ENCODE results near the gene SLC28A1.
"Not testable (repeated sequence)": the region's sequence is repeated elsewhere in the genome, so short reads cannot be mapped to it uniquely, and the experiment has no call there.

The SLC28A1 gene

DNA sequence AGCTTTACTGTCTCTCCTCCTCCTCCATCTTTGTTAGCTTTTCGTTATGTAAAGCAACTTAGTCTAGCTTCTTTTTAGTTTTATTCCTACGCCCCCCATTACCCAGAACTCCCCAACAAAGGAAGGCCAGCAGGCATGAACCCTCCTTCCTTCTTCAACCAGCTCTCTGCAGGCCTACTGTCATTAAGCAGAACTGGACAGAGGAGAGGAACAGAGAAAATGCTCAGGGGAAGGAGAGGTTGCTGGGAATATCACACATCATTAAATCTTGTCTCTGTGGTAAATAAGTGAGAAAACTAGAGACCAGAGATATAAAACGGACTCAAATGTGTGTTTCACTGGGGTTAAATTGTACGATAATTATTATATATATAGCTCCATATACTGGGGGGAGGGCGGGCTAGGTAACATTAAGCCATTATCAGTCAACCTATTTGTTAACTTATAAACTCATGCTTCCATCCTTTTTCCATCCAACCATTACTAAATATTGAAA is 19.3 kb upstream of the SLC28A1 start:
- no peak overlapping the region for H3K4me3 ChIP-seq (ENCODE audit: low read length)
- H3K27me3 ChIP-seq (ENCODE audit: insufficient read depth, low read length), result no peaks in the 10 kb centered on the region
- no peak overlapping the region for H2AFZ ChIP-seq (ENCODE audit: low read depth, low read length)
- no peaks in the 10 kb centered on the region for H3K9me3 ChIP-seq (ENCODE audit: low read length)
- no peaks in the 10 kb centered on the region for H3K36me3 ChIP-seq (ENCODE audit: insufficient read depth, low read length)
- no peaks in the 10 kb centered on the region for H3K4me1 ChIP-seq (ENCODE audit: insufficient read depth, low read length)

DNA sequence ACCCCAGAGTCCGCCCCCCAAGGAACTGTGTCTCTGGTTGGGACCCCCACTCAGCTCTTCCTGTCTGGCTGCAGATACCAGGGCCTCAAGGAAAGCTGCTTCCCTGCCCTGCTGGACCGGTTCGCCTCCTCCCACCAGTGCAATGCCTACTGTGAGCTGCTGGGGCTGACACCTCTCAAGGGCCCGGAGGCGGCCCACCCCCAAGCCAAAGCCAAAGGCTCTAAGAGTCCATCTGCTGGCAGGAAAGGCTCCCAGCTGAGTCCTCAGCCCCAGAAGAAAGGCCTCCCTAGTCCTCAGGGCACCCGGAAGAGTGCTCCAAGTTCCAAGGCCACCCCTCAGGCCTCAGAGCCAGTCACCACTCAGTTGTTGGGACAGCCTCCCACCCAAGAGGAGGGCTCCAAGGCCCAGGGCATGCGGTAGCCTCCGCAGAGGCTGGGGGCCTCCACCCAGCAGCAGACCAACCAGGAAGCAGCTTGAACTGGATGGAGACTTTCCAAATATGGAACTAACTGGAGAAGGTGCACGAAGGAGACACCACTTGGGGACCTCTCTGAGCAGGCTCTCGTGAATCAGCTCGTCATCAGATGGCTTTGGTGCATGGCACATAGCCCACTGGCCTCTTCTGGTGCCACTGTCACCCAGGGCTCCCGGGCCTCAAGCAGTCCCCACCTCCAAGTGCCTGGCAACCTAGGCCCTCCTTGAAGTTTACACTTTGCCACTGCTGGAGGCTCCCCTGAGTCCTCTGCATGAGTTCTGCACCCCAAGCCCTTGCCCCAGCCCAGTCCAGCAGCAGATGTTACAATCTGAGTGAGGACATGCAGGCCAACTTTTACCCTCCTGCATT is 16.2 kb upstream of the SLC28A1 start:
- Histone ChIP-seq H3K36me3 (ENCODE audit: insufficient read depth, low read length) (no peaks in the 10 kb centered on the region), H3K27me3 (ENCODE audit: insufficient read depth, low read length) (no peaks in the 10 kb centered on the region), H3K9me3 (ENCODE audit: low read length) (no peaks in the 10 kb centered on the region), H2AFZ (ENCODE audit: low read depth, low read length) (no peak overlapping the region), H3K4me3 (ENCODE audit: low read length) (no peak overlapping the region), H3K4me1 (ENCODE audit: insufficient read depth, low read length) (no peaks in the 10 kb centered on the region)

DNA sequence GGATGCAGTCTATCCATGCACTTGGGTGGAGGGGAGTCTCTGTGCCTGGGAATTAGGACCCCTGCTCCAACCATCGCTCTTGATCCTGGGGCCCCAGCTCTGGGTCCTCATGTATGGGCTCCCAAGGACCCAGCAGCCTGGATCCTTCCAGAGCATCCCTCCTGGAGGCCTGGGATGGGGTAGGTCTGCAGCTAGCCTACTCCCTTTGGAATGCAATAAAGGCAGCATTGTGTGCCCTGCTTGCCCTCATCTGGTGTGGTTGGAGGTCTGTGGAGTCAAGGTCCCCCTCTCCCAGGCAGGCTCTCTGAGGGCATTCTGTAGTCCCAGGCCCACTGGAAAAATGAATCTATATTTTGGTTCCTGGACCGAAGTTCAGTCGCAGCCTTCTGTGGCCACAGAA is 15.0 kb upstream of the SLC28A1 start:
- Histone ChIP-seq H3K9me3 (ENCODE audit: low read length) (no peaks in the 10 kb centered on the region), H3K4me3 (ENCODE audit: low read length) (no peak overlapping the region), H3K36me3 (ENCODE audit: insufficient read depth, low read length) (no peaks in the 10 kb centered on the region), H2AFZ (ENCODE audit: low read depth, low read length) (no peak overlapping the region), H3K4me1 (ENCODE audit: insufficient read depth, low read length) (peaks cover 4% of the 10 kb centered on the region), H3K27me3 (ENCODE audit: insufficient read depth, low read length) (no peaks in the 10 kb centered on the region)

DNA sequence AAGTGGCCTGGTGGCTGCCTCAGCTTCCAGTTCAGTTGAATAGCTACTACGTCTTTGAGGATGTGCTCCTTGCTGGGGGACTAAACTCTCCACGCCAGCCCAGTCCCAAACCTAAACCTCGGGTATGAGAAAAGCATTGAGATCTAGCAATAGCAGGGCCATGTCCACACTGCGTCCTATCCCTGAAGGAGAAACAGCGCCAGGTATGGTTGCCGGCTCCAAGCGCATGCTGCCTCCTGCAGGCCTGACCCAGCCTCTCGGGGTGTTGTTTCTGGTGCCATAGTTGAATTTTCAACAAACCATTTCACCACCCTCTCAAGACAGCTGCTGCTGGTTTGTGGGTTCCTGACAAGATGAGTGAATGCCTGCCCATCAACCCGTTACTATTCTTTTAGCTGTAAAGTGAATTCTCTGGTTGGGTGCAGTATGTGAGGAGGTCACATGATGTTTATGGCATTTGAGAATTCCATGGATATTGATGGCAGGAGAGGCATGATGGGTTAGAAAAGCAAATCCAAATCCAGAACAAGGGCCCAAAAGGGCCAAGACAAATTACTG is 13.0 kb upstream of the SLC28A1 start:
- no peaks in the 10 kb centered on the region for H3K9me3 ChIP-seq (ENCODE audit: low read length)
- peaks cover 18% of the 10 kb centered on the region for H3K4me1 ChIP-seq (ENCODE audit: insufficient read depth, low read length)
- no peaks in the 10 kb centered on the region for H3K36me3 ChIP-seq (ENCODE audit: insufficient read depth, low read length)
- no peaks in the 10 kb centered on the region for H3K27me3 ChIP-seq (ENCODE audit: insufficient read depth, low read length)
- no peak overlapping the region for H3K4me3 ChIP-seq (ENCODE audit: low read length)
- H2AFZ ChIP-seq (ENCODE audit: low read depth, low read length), result no peak overlapping the region

DNA sequence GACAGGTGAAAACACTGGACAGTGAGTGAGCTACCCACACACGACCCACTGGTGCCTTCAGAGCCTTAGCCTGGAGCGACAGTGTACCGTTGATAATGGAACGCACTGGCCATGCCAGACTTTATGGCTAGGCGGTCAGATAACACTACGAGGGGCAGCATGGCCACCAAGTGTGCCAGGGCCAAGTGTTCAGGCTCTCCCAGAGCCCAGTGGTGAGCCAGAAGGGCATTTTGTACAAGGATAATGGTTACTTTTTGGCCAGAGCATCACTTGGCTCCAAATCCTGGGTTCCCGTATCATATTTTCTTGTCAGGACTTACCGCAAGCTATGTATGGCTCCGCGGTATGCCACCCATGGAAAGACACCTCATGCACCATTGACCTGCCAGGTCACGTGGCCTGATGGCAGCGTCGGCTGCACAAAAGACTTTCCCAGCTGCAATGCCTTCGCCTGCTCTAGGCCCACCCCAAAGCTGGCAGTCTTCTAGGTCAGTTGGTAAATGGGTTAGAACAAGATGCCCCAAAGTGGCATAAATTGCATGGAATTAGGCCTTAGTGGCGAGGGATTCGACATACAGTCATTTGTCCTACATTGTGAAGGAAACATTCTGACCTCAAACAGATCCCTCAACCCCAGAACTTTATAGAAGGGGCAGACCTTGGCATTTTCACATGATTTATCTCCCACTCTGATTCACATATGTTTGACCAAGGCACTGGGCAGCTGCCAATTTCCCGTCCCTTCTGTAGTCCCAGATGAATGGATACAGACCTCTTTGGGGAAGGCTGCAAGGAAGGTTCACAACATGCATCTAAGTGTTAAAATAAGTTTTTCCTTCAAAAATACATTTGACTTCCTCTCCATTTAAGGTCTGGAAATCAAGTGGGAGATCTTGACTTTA is 12.2 kb upstream of the SLC28A1 start:
- Histone ChIP-seq H3K4me1 (ENCODE audit: insufficient read depth, low read length) (peaks cover 18% of the 10 kb centered on the region), H3K27me3 (ENCODE audit: insufficient read depth, low read length) (no peaks in the 10 kb centered on the region), H3K36me3 (ENCODE audit: insufficient read depth, low read length) (no peaks in the 10 kb centered on the region), H3K9me3 (ENCODE audit: low read length) (no peaks in the 10 kb centered on the region), H3K4me3 (ENCODE audit: low read length) (no peak overlapping the region), H2AFZ (ENCODE audit: low read depth, low read length) (no peak overlapping the region)

DNA sequence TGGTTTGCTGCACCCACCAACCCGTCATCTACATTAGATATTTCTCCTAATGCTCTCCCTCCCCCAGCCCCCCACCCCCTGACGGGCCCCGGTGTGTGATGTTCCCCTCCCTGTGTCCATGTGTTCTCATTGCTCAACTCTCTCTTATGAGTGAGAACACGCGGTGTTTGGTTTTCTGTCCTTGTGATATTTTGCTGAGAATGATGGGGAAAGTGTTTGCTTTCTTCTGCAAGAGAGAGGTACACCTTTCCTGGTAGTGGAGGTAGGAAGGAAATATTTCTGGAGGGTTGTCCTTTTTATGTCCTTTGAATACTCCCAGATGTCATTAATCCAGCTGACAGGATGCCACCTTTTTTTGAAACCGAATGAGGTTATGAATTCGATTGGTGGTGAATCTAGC is 10.5 kb upstream of the SLC28A1 start:
- no peak overlapping the region for H2AFZ ChIP-seq (ENCODE audit: low read depth, low read length)
- H3K9me3 ChIP-seq (ENCODE audit: low read length), result no peaks in the 10 kb centered on the region
- H3K36me3 ChIP-seq (ENCODE audit: insufficient read depth, low read length), result no peaks in the 10 kb centered on the region
- no peak overlapping the region for H3K4me3 ChIP-seq (ENCODE audit: low read length)
- no peaks in the 10 kb centered on the region for H3K27me3 ChIP-seq (ENCODE audit: insufficient read depth, low read length)
- H3K4me1 ChIP-seq (ENCODE audit: insufficient read depth, low read length), result peaks cover 18% of the 10 kb centered on the region

DNA sequence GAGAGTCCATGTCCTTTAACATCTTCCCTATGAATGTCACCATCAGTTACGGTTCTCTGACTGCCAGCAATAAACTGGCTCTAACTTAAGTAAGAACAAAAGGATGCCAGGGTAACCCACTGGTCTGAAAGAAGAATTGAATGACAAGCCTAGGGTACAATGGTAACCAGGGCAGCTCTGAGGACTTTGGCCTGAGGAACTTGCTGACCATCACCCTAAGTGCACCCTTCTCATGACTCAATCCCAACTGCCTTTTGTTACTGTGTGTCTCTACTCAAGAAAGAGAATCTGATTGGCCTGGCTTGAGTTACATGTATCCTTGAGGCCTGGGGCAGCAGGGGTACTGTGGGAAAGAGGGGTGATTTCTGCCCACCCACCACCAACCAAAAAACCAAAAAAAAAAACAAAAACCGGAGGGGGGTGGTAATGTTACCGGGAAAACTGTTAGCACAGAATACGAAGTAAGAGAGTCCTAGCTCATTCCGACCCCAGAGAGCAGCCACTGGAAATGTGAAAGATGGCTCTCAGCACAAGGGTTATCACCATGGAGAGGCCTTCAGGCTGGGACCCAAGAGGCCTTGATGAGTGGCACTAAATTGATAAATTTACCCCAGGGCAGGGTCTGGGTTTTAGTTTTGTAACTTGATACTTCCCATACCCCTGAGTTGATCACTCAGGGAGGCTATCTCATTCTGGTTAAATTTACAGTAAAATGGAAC is 9.3 kb upstream of the SLC28A1 start:
- no peaks in the 10 kb centered on the region for H3K27me3 ChIP-seq (ENCODE audit: insufficient read depth, low read length)
- no peaks in the 10 kb centered on the region for H3K36me3 ChIP-seq (ENCODE audit: insufficient read depth, low read length)
- no peak overlapping the region for H3K4me3 ChIP-seq (ENCODE audit: low read length)
- peaks cover 18% of the 10 kb centered on the region for H3K4me1 ChIP-seq (ENCODE audit: insufficient read depth, low read length)
- no peaks in the 10 kb centered on the region for H3K9me3 ChIP-seq (ENCODE audit: low read length)
- H2AFZ ChIP-seq (ENCODE audit: low read depth, low read length), result no peak overlapping the region

DNA sequence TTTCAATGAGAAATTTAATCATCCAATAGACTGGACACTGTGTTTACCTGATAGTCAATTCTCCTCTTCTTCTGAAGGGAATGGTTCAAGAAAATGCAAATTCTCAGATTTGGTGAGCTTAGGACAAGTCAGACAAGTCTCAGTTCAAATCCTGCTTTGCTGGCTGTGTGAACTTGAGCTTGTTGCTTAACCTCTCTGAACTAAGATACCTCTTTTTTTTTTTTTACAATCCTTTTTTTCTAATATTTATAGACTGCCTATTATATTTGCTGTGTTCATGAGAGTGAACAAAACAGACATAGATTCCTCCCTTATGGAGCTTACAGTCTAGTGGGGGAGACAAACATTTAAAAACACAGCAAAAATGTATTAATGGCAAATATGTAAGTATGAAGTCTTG is 8.2 kb upstream of the SLC28A1 start:
- no peak overlapping the region for H2AFZ ChIP-seq (ENCODE audit: low read depth, low read length)
- peaks cover 18% of the 10 kb centered on the region for H3K4me1 ChIP-seq (ENCODE audit: insufficient read depth, low read length)
- H3K9me3 ChIP-seq (ENCODE audit: low read length), result no peaks in the 10 kb centered on the region
- H3K4me3 ChIP-seq (ENCODE audit: low read length), result no peak overlapping the region
- no peaks in the 10 kb centered on the region for H3K27me3 ChIP-seq (ENCODE audit: insufficient read depth, low read length)
- H3K36me3 ChIP-seq (ENCODE audit: insufficient read depth, low read length), result no peaks in the 10 kb centered on the region

DNA sequence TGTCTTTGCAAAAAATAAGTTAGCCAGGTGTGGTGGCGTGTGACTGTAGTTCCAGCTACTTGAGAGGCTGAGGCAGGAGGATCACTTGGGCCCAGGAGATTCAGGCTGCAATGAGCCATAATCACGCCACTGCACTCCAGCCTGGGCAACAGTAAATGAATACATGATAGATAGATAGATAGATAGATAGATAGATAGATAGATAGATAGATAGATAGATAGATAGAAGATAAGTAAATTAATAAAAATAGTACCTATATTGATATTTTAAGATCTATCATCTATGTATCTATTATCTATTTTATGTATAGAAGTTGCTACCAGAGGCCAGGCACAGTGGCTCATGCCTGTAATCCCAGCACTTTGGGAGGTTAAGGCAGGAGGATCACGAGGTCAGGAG is 6.8 kb upstream of the SLC28A1 start:
- H2AFZ ChIP-seq (ENCODE audit: low read depth, low read length); H3K36me3 ChIP-seq (ENCODE audit: insufficient read depth, low read length); H3K9me3 ChIP-seq (ENCODE audit: low read length); H3K27me3 ChIP-seq (ENCODE audit: insufficient read depth, low read length); H3K4me3 ChIP-seq (ENCODE audit: low read length): not testable (repeated sequence)
- H3K4me1 ChIP-seq (ENCODE audit: insufficient read depth, low read length), result peaks cover 18% of the 10 kb centered on the region

DNA sequence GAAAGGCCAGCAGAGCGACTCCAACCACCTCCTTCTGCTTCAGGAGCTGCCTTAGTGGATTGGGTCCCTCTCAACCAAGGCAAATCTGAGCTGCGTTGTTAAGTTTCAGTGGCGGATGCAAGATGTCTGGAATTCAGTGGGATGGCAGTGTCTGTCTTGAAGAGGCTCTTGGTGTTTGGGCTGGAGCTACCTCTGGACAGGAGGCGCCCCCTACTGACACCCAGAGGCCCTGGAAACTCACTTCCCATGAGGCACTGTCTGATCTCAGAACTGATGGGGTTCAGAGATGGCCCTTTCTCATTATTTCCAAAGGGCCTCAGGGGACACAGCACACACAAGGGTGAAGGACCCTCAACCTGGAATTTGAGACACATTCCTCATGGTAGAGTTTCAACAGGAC is 6.0 kb upstream of the SLC28A1 start:
- H3K36me3 ChIP-seq (ENCODE audit: insufficient read depth, low read length), result no peaks in the 10 kb centered on the region
- no peaks in the 10 kb centered on the region for H3K9me3 ChIP-seq (ENCODE audit: low read length)
- peaks cover 3% of the 10 kb centered on the region for H3K27me3 ChIP-seq (ENCODE audit: insufficient read depth, low read length)

DNA sequence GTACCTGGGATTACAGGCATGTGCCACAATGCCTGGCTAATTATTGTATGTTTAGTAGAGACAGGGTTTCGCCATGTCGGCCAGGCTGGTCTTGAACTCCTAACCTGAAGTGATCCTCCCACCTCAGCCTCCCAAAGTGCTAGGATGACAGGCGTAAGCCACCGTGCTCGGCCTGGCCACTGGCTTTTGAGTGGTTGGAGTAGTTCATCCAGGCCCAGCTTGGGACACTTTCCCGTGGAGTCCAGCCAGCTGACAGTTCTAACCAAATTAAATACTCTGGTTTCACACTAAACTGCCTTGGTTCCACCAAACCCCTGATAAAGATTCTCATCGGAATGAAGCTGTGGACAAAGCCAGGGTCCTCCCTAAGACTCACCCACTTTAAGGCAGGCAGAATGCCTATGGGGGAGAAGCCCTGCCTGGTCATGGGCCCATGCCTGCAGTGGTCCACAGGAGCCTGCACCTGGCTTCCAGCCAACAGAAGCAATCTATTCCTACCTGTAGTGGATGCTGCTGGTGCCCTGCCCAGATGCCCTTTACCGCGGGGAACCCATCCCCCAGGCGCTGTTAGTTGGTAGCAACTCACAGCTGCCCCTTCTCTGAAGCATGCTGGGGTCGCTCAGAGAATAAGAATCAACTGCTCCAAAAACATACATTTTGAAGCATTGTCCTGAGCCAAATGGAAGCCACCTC is 5.2 kb upstream of the SLC28A1 start:
- H3K4me3 ChIP-seq (ENCODE audit: low read length), result no peak overlapping the region

More for the DNA sequence above, 6.0 kb upstream of the SLC28A1 start:
- no peak overlapping the region for H3K4me3 ChIP-seq (ENCODE audit: low read length)
- peaks cover 18% of the 10 kb centered on the region for H3K4me1 ChIP-seq (ENCODE audit: insufficient read depth, low read length)
- no peak overlapping the region for H2AFZ ChIP-seq (ENCODE audit: low read depth, low read length)

DNA sequence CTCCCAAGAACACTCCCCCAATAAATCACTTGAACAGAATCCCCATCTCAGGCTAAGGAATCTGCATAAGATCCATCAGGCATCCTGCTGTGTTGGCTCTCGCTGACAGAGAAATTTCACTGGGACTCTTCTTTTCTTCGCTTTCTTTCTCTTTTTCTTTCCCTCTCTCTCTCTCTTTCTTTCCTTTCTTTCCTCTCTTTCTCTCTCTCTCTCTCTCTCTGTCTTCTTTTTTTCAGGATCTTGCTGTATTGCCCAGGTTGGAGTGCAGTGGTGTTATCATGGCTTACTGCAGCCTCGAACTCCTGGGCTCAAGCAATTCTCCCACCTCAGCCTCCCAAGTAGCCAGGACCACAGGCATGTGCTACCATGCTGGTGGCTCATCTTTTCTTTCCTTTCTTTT is 4.5 kb upstream of the SLC28A1 start:
- H2AFZ ChIP-seq (ENCODE audit: low read depth, low read length), result no peak overlapping the region
- H3K36me3 ChIP-seq (ENCODE audit: insufficient read depth, low read length), result no peaks in the 10 kb centered on the region
- H3K4me3 ChIP-seq (ENCODE audit: low read length), result no peak overlapping the region
- H3K27me3 ChIP-seq (ENCODE audit: insufficient read depth, low read length), result peaks cover 3% of the 10 kb centered on the region
- H3K9me3 ChIP-seq (ENCODE audit: low read length), result no peaks in the 10 kb centered on the region
- peaks cover 10% of the 10 kb centered on the region for H3K4me1 ChIP-seq (ENCODE audit: insufficient read depth, low read length)

More for the DNA sequence above, 5.2 kb upstream of the SLC28A1 start:
- H3K36me3 ChIP-seq (ENCODE audit: insufficient read depth, low read length), result no peaks in the 10 kb centered on the region
- peaks cover 3% of the 10 kb centered on the region for H3K27me3 ChIP-seq (ENCODE audit: insufficient read depth, low read length)
- peaks cover 17% of the 10 kb centered on the region for H3K4me1 ChIP-seq (ENCODE audit: insufficient read depth, low read length)
- H3K9me3 ChIP-seq (ENCODE audit: low read length), result no peaks in the 10 kb centered on the region
- H2AFZ ChIP-seq (ENCODE audit: low read depth, low read length), result no peak overlapping the region
